Liver (tissue), 3 donors: ENCODE data around the gene RMI1.

Source experiments
- ATF3 ChIP-seq: IDR thresholded peaks from 2 replicates; pipeline ENCODE4 v1.6.1; 2016; ENCODE audit warnings: antibody characterized with exemption
- CTCF ChIP-seq: fragments of 150-350 bp; IDR thresholded peaks from 2 replicates; pipeline ENCODE4 v1.5.1; 2017; ENCODE audit warnings: improper control_type of control experiment, low read depth, low read length; ENCODE audit not compliant: missing input control
- JUND ChIP-seq, 2 donors: IDR thresholded peaks; 2 replicates each; pipeline ENCODE4 v1.6.1; 2016; ENCODE audit warnings: antibody characterized with exemption in 2 of 2
- MAX ChIP-seq: IDR thresholded peaks from 2 replicates; pipeline ENCODE4 v1.6.1; 2016; ENCODE audit warnings: antibody characterized with exemption
- RAD21 ChIP-seq, 2 donors: IDR thresholded peaks; 2 replicates each; pipeline ENCODE4 v1.6.1; 2016; ENCODE audit warnings: antibody characterized with exemption in 2 of 2, mild to moderate bottlenecking in 2 of 2
- RXRA ChIP-seq, 2 donors: IDR thresholded peaks; 2 replicates each; pipeline ENCODE4 v1.6.1; 2017 to 2018; ENCODE audit warnings: antibody characterized with exemption in 2 of 2, mild to moderate bottlenecking in 1 of 2
- SP1 ChIP-seq: IDR thresholded peaks from 2 replicates; pipeline ENCODE4 v1.6.1; 2018; ENCODE audit warnings: antibody characterized with exemption, mild to moderate bottlenecking
- TAF1 ChIP-seq: conservative IDR thresholded peaks from 2 replicates; pipeline ENCODE4 v1.6.1; 2016; ENCODE audit warnings: antibody characterized with exemption, mild to moderate bottlenecking
- YY1 ChIP-seq: IDR thresholded peaks from 2 replicates; pipeline ENCODE4 v1.6.1; 2016; ENCODE audit warnings: antibody characterized with exemption, mild to moderate bottlenecking
- donor health status: healthy.
- donor health status: healthy.

GRCh38 chr9:83975300-83975699, 5.3 kb upstream of the RMI1 start:
- TF ChIP-seq CTCF (no peak), RAD21 (IDR thresholded peaks at IDR 0.05) (no peak), SP1 (no peak), YY1 (no peak), ATF3 (no peak), RXRA (IDR thresholded peaks at IDR 0.05) (no peak), MAX (no peak), TAF1 (no peak), JUND (IDR thresholded peaks at IDR 0.05) (no peak)
